WTC11 (cell line): ENCODE results near the gene SRSF12. TPM values are rescaled to one million over a fixed set of nuclear protein-coding genes. Genes with fewer than 3 reads are reported as not detected.
"Not testable (repeated sequence)": the region's sequence is repeated elsewhere in the genome, so short reads cannot be mapped to it uniquely, and the experiment has no call there.

Experiments
- ATAC-seq: fragments of 200-7000 bp; cut with Tn5 transposase; 2 replicates; pipeline ENCODE4 v1.10.0; 2021; ENCODE audit warnings: mild to moderate bottlenecking, moderate library complexity
- CTCF ChIA-PET: fragments of 300-600 bp; sonication (Branson Sonifier 250); formaldehyde crosslinking; loops from one replicate; lab custom pipeline; 2021; ENCODE audit warnings: antibody characterized with exemption; lab: Charles Lee
- POLR2A ChIA-PET: fragments of 350-600 bp; sonication (Branson Sonifier 250); formaldehyde crosslinking; loops from one replicate; lab custom pipeline; 2021; ENCODE audit warnings: antibody characterized with exemption; lab: Charles Lee
- DNase-seq: peaks from one replicate; pipeline ENCODE4 v3.0.0; 2021; ENCODE audit warnings: low spot score
- H3K27ac Mint-ChIP-seq: 2 replicates; pipeline ENCODE4 v1.8.0; 2021; ENCODE audit warnings: mixed read lengths
- H3K27me3 Mint-ChIP-seq: 2 replicates; pipeline ENCODE4 v1.8.0; 2021; ENCODE audit warnings: low read depth, mild to moderate bottlenecking, moderate library complexity, mixed read lengths
- H3K36me3 Mint-ChIP-seq: 2 replicates; pipeline ENCODE4 v1.8.0; 2021; ENCODE audit warnings: mixed read lengths
- H3K4me1 Mint-ChIP-seq: 2 replicates; pipeline ENCODE4 v1.8.0; 2022; ENCODE audit warnings: mixed read lengths
- H3K4me3 Mint-ChIP-seq: 2 replicates; pipeline ENCODE4 v1.8.0; 2021; ENCODE audit warnings: mild to moderate bottlenecking, moderate library complexity, mixed read lengths
- H3K9me3 Mint-ChIP-seq: 2 replicates; pipeline ENCODE4 v1.8.0; 2021; ENCODE audit warnings: mixed read lengths
- CBFB ChIP-seq: sonication (generic); formaldehyde crosslinking; IDR thresholded peaks from 2 replicates; pipeline ENCODE4 v1.8.1; 2022; ENCODE audit warnings: mild to moderate bottlenecking, low read depth, missing genetic modification reagents
- EMX1 ChIP-seq: fragments of 250-450 bp; sonication (Bioruptor Pico); IDR thresholded peaks from 2 replicates; pipeline ENCODE4 v1.8.0; 2021; ENCODE audit warnings: mild to moderate bottlenecking
- ETV6 ChIP-seq: sonication (generic); formaldehyde crosslinking; IDR thresholded peaks from 2 replicates; pipeline ENCODE4 v1.8.1; 2022; ENCODE audit warnings: mild to moderate bottlenecking, missing genetic modification reagents
- GRHL2 ChIP-seq: fragments of 250-450 bp; sonication (Bioruptor Pico); IDR thresholded peaks from 2 replicates; pipeline ENCODE4 v1.8.0; 2022; ENCODE audit warnings: mild to moderate bottlenecking, moderate library complexity; ENCODE audit not compliant: insufficient replicate concordance, severe bottlenecking
- NFYB ChIP-seq: sonication (generic); formaldehyde crosslinking; conservative IDR thresholded peaks from 2 replicates; pipeline ENCODE4 v1.8.0; 2022; ENCODE audit warnings: low read depth, missing genetic modification reagents
- NR1H2 ChIP-seq: sonication (generic); formaldehyde crosslinking; IDR thresholded peaks from 2 replicates; pipeline ENCODE4 v1.9.0; 2021; ENCODE audit warnings: mild to moderate bottlenecking, moderate library complexity, missing genetic modification reagents
- OVOL2 ChIP-seq: fragments of 250-450 bp; sonication (Bioruptor Pico); IDR thresholded peaks from 2 replicates; pipeline ENCODE4 v1.9.0; 2021; ENCODE audit warnings: mild to moderate bottlenecking, borderline replicate concordance
- RELA ChIP-seq: sonication (generic); formaldehyde crosslinking; IDR thresholded peaks from 2 replicates; pipeline ENCODE4 v1.8.1; 2022; ENCODE audit warnings: missing genetic modification reagents, mild to moderate bottlenecking, borderline replicate concordance
- SMAD4 ChIP-seq: sonication (generic); formaldehyde crosslinking; IDR thresholded peaks from 2 replicates; pipeline ENCODE4 v1.8.0; 2022; ENCODE audit warnings: mild to moderate bottlenecking, missing genetic modification reagents
- TEAD1 ChIP-seq: sonication (generic); formaldehyde crosslinking; IDR thresholded peaks from 2 replicates; pipeline ENCODE4 v1.8.0; 2022; ENCODE audit warnings: mild to moderate bottlenecking, missing genetic modification reagents
- USF1 ChIP-seq: sonication (generic); formaldehyde crosslinking; IDR thresholded peaks from 2 replicates; pipeline ENCODE4 v1.8.0; 2022; ENCODE audit warnings: mild to moderate bottlenecking, missing genetic modification reagents
- ZNF263 ChIP-seq: sonication (generic); formaldehyde crosslinking; IDR thresholded peaks from 2 replicates; pipeline ENCODE4 v1.8.1; 2022; ENCODE audit warnings: low read depth, mild to moderate bottlenecking, moderate library complexity, missing genetic modification reagents
- ZNF317 ChIP-seq: sonication (generic); formaldehyde crosslinking; IDR thresholded peaks from 2 replicates; pipeline ENCODE4 v1.8.1; 2023; ENCODE audit warnings: low read depth, mild to moderate bottlenecking, moderate library complexity, missing genetic modification reagents, borderline replicate concordance
- total RNA-seq: library from RNA; stranded (reverse); gene quantifications from 3 replicates; pipeline ENCODE4 v1.2.3, GENCODE V29; 2021
- TF ChIP-seq, protein P1 (sequence below): sonication (generic); formaldehyde crosslinking; IDR thresholded peaks from 2 replicates; pipeline ENCODE4 v1.8.1; 2022; ENCODE audit warnings: mild to moderate bottlenecking, missing genetic modification reagents, moderate library complexity, borderline replicate concordance
- TF ChIP-seq, protein P2 (sequence below): sonication (generic); formaldehyde crosslinking; IDR thresholded peaks from 2 replicates; pipeline ENCODE4 v1.8.1; 2023; ENCODE audit warnings: mild to moderate bottlenecking, moderate library complexity, missing genetic modification reagents
- TF ChIP-seq, protein P3 (sequence below): fragments of 250-450 bp; sonication (Bioruptor Pico); IDR thresholded peaks from 2 replicates; pipeline ENCODE4 v1.8.0; 2021; ENCODE audit warnings: mild to moderate bottlenecking

SRSF12 gene
- total RNA-seq, 1 experiment from 2014 or later, result 3.8 TPM

GRCh38 chr6:89066940-89067646 is 50.8 kb downstream of the SRSF12 start:
- Mint-ChIP-seq H3K4me3 (no peak overlapping the region), H3K27me3 (peaks cover 10% of the 10 kb centered on the region), H3K36me3 (peaks cover 3% of the 10 kb centered on the region; the same call in 1 of the 2 replicates), H3K4me1 (no peaks in the 10 kb centered on the region), H3K27ac (no peak overlapping the region), H3K9me3 (peaks cover 14% of the 10 kb centered on the region)
- ATAC-seq, result no peak
- TF ChIP-seq ETV6 (no peak), OVOL2 (CRISPR knock-in tag) (no peak), USF1 (CRISPR knock-in tag) (no peak), ZNF263 (CRISPR knock-in tag) (no peak), EMX1 (CRISPR knock-in tag) (no peak), RELA (no peak), NFYB (CRISPR knock-in tag) (no peak), TEAD1 (no peak), NR1H2 (no peak), CBFB (CRISPR knock-in tag) (no peak), ZNF317 (no peak), GRHL2 (CRISPR knock-in tag) (no peak), SMAD4 (CRISPR knock-in tag) (no peak)
- TF ChIP-seq, protein P1, sequence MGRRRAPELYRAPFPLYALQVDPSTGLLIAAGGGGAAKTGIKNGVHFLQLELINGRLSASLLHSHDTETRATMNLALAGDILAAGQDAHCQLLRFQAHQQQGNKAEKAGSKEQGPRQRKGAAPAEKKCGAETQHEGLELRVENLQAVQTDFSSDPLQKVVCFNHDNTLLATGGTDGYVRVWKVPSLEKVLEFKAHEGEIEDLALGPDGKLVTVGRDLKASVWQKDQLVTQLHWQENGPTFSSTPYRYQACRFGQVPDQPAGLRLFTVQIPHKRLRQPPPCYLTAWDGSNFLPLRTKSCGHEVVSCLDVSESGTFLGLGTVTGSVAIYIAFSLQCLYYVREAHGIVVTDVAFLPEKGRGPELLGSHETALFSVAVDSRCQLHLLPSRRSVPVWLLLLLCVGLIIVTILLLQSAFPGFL (CRISPR knock-in tag), result no peak
- TF ChIP-seq, protein P2, sequence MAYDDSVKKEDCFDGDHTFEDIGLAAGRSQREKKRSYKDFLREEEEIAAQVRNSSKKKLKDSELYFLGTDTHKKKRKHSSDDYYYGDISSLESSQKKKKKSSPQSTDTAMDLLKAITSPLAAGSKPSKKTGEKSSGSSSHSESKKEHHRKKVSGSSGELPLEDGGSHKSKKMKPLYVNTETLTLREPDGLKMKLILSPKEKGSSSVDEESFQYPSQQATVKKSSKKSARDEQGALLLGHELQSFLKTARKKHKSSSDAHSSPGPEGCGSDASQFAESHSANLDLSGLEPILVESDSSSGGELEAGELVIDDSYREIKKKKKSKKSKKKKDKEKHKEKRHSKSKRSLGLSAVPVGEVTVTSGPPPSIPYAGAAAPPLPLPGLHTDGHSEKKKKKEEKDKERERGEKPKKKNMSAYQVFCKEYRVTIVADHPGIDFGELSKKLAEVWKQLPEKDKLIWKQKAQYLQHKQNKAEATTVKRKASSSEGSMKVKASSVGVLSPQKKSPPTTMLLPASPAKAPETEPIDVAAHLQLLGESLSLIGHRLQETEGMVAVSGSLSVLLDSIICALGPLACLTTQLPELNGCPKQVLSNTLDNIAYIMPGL, result no peak
- TF ChIP-seq, protein P3, sequence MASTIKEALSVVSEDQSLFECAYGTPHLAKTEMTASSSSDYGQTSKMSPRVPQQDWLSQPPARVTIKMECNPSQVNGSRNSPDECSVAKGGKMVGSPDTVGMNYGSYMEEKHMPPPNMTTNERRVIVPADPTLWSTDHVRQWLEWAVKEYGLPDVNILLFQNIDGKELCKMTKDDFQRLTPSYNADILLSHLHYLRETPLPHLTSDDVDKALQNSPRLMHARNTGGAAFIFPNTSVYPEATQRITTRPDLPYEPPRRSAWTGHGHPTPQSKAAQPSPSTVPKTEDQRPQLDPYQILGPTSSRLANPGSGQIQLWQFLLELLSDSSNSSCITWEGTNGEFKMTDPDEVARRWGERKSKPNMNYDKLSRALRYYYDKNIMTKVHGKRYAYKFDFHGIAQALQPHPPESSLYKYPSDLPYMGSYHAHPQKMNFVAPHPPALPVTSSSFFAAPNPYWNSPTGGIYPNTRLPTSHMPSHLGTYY, result no peak
- CTCF ChIA-PET, result interaction anchor here (1.0 kb wide), 2 partner anchors 12 to 84 kb away, joined by 3 read pairs; no protein-coding TSS in a partner anchor
- POLR2A ChIA-PET, result no interaction called here
- DNase-seq, result no peak

GRCh38 chr6:89066121-89066520 is 51.8 kb downstream of the SRSF12 start:
- DNase-seq, H3K27me3 Mint-ChIP-seq, POLR2A ChIA-PET, H3K4me1 Mint-ChIP-seq, H3K27ac Mint-ChIP-seq, H3K4me3 Mint-ChIP-seq, CTCF ChIA-PET, ATAC-seq, H3K36me3 Mint-ChIP-seq: not testable (repeated sequence)
- H3K9me3 Mint-ChIP-seq, result peaks cover 14% of the 10 kb centered on the region

GRCh38 chr6:89064931-89065330 is 52.9 kb downstream of the SRSF12 start:
- ATAC-seq, CTCF ChIA-PET, H3K27me3 Mint-ChIP-seq, POLR2A ChIA-PET, H3K4me3 Mint-ChIP-seq, H3K4me1 Mint-ChIP-seq, H3K27ac Mint-ChIP-seq, H3K36me3 Mint-ChIP-seq, DNase-seq: not testable (repeated sequence)
- H3K9me3 Mint-ChIP-seq, result peaks cover 14% of the 10 kb centered on the region
